SU-DHL-6 (cell line): ENCODE measurements around the gene CXCR5.

Source experiments
- H2AFZ ChIP-seq: fragments of 200-600 bp; sonication (generic); 2 replicates; pipeline ENCODE4 v1.6.1; 2014; ENCODE audit warnings: low read depth, mild to moderate bottlenecking, moderate library complexity, mixed read lengths, antibody characterized with exemption, low read length; ENCODE audit not compliant: severe bottlenecking
- H3F3A ChIP-seq: fragments of 200-600 bp; shearing (Covaris generic); 2 replicates; pipeline ENCODE4 v1.6.0; 2016; ENCODE audit warnings: antibody characterized with exemption, mild to moderate bottlenecking; ENCODE audit not compliant: insufficient read depth
- H3K27ac ChIP-seq: fragments of 200-600 bp; sonication (generic); 2 replicates; pipeline ENCODE4 v1.5.1; 2016; ENCODE audit warnings: low read depth, mild to moderate bottlenecking, low read length, moderate library complexity, mixed read lengths
- H3K27me3 ChIP-seq: fragments of 200-600 bp; sonication (generic), shearing (Covaris generic); 2 replicates; pipeline ENCODE4 v1.6.0; 2014; ENCODE audit warnings: mild to moderate bottlenecking, low read length
- H3K36me3 ChIP-seq: fragments of 200-600 bp; sonication (generic); 2 replicates; pipeline ENCODE4 v1.6.1; 2014; ENCODE audit warnings: mild to moderate bottlenecking, low read length, mixed read lengths
- H3K4me2 ChIP-seq: fragments of 300-600, 200-600 bp; shearing (Covaris generic), sonication (generic); 2 replicates; pipeline ENCODE4 v1.6.0; 2014; ENCODE audit warnings: low read length, low read depth, mild to moderate bottlenecking; ENCODE audit not compliant: poor library complexity, severe bottlenecking
- H3K4me3 ChIP-seq: fragments of 200-600 bp; sonication (generic); 2 replicates; pipeline ENCODE4 v1.5.1; 2014; ENCODE audit warnings: antibody characterized with exemption, low read length, mild to moderate bottlenecking, mixed read lengths; ENCODE audit not compliant: insufficient read depth, poor library complexity, severe bottlenecking
- H3K79me2 ChIP-seq: fragments of 200-600 bp; sonication (generic); 2 replicates; pipeline ENCODE4 v1.6.1; 2014; ENCODE audit warnings: mild to moderate bottlenecking, low read length, moderate library complexity; ENCODE audit not compliant: insufficient read depth
- H3K9ac ChIP-seq: fragments of 200-600 bp; sonication (generic); 2 replicates; pipeline ENCODE4 v1.7.0; 2014; ENCODE audit warnings: mild to moderate bottlenecking, low read length
- H3K9me2 ChIP-seq: fragments of 200-600 bp; sonication (generic); replicated peaks from 2 replicates; pipeline ENCODE4 v1.6.1; 2014; ENCODE audit warnings: low read length; ENCODE audit not compliant: insufficient read depth
- H3K9me3 ChIP-seq: fragments of 200-600 bp; sonication (generic); 2 replicates; pipeline ENCODE4 v1.6.1; 2014; ENCODE audit warnings: low read length, mixed read lengths; ENCODE audit not compliant: insufficient read depth
- H4K20me1 ChIP-seq: fragments of 200-600 bp; sonication (generic); 2 replicates; pipeline ENCODE4 v1.6.1; 2014; ENCODE audit warnings: low read depth, mild to moderate bottlenecking, antibody characterized with exemption, low read length, moderate library complexity, mixed read lengths
- CTCF ChIP-seq: fragments of 200-600 bp; sonication (generic); IDR thresholded peaks from one replicate; pipeline ENCODE4 v1.5.1; 2017; ENCODE audit warnings: antibody characterized with exemption, mild to moderate bottlenecking, low read length, moderate library complexity; ENCODE audit not compliant: insufficient read depth, poor library complexity, severe bottlenecking
- EZH2phosphoT487 ChIP-seq: fragments of 200-600 bp; sonication (generic), shearing (Covaris generic); conservative IDR thresholded peaks from 2 replicates; pipeline ENCODE4 v1.6.1; 2018; ENCODE audit warnings: mild to moderate bottlenecking, antibody characterized with exemption, low read length, moderate library complexity, mixed read lengths

CXCR5 gene

GRCh38 chr11:118927554-118928100 is 43.9 kb downstream of the CXCR5 start:
- TF ChIP-seq CTCF (no peak), EZH2phosphoT487 (no peak)
- no peaks in the 10 kb centered on the region for H4K20me1 ChIP-seq
- no peaks in the 10 kb centered on the region for H3K9me2 ChIP-seq
- no peak overlapping the region for H2AFZ ChIP-seq
- peaks cover 19% of the 10 kb centered on the region for H3F3A ChIP-seq
- H3K9me3 ChIP-seq = no peaks in the 10 kb centered on the region
- peak overlapping the region; percentile 68 for H3K4me3 ChIP-seq
- H3K27ac ChIP-seq = 0 out of 2 replicates have a peak overlapping the region, but pooled peaks have one; percentile 7
- H3K36me3 ChIP-seq = no peaks in the 10 kb centered on the region
- no peaks in the 10 kb centered on the region for H3K79me2 ChIP-seq
- no peaks in the 10 kb centered on the region for H3K27me3 ChIP-seq
- peak overlapping the region; percentile 63 for H3K9ac ChIP-seq
- H3K4me2 ChIP-seq = peak overlapping the region; percentile 85

- H3K4me2 ChIP-seq = peak overlapping the region; percentile 85
- H3K36me3 ChIP-seq = no peaks in the 10 kb centered on the region
- H3K79me2 ChIP-seq = no peaks in the 10 kb centered on the region
- peak overlapping the region; percentile 69 for H2AFZ ChIP-seq
- peaks cover 19% of the 10 kb centered on the region for H3F3A ChIP-seq
- H3K9ac ChIP-seq = peak overlapping the region; percentile 63
- H3K9me2 ChIP-seq = no peaks in the 10 kb centered on the region
- H3K9me3 ChIP-seq = no peaks in the 10 kb centered on the region
- TF ChIP-seq CTCF (peak; percentile 84), EZH2phosphoT487 (no peak)
- peak overlapping the region; percentile 68 for H3K4me3 ChIP-seq
- H3K27ac ChIP-seq = peak overlapping the region; percentile 84
- H3K27me3 ChIP-seq = no peaks in the 10 kb centered on the region
- H4K20me1 ChIP-seq = no peaks in the 10 kb centered on the region
Observed at GRCh38 chr11:118928101-118928869, 44.6 kb downstream of the CXCR5 start.

GRCh38 chr11:118928870-118929500 is 45.3 kb downstream of the CXCR5 start:
- Histone ChIP-seq H3F3A (peaks cover 19% of the 10 kb centered on the region), H3K27ac (peak overlapping the region; percentile 84), H3K9me2 (no peaks in the 10 kb centered on the region), H4K20me1 (no peaks in the 10 kb centered on the region), H3K36me3 (no peaks in the 10 kb centered on the region), H3K27me3 (no peaks in the 10 kb centered on the region), H3K79me2 (no peaks in the 10 kb centered on the region), H2AFZ (peak overlapping the region; percentile 69), H3K4me2 (peak overlapping the region; percentile 85), H3K9me3 (no peaks in the 10 kb centered on the region), H3K9ac (peak overlapping the region; percentile 63), H3K4me3 (peak overlapping the region; percentile 68)
- TF ChIP-seq CTCF (no peak), EZH2phosphoT487 (no peak)
